ENCODE results near the gene CBX4.

Gene CBX4

GRCh38 chr17:79878329-79878947 lies 39.2 kb upstream of the CBX4 start:
- Histone ChIP-seq H3K9ac (no peak overlapping the region), H2AFZ (ENCODE audit: low read depth) (no peak overlapping the region), H3K4me3 (IDR thresholded peaks at IDR 0.05; ENCODE audit: insufficient read depth, low read depth, low read length) (no peak overlapping the region), H3K27me3 (ENCODE audit: insufficient read depth, low read depth) (no peaks in the 10 kb centered on the region; the same call in 1 of the 2 replicates), H3K4me2 (no peak overlapping the region), H4K20me1 (ENCODE audit: insufficient read depth) (no peaks in the 10 kb centered on the region; the same call in 1 of the 2 replicates), H3K27ac (no peak overlapping the region), H3K4me1 (ENCODE audit: low read depth, poor library complexity, severe bottlenecking) (no peaks in the 10 kb centered on the region), H3K36me3 (ENCODE audit: insufficient read depth) (no peaks in the 10 kb centered on the region), H3K79me2 (ENCODE audit: insufficient read depth, low read depth) (no peaks in the 10 kb centered on the region)
- TF ChIP-seq, protein P1, sequence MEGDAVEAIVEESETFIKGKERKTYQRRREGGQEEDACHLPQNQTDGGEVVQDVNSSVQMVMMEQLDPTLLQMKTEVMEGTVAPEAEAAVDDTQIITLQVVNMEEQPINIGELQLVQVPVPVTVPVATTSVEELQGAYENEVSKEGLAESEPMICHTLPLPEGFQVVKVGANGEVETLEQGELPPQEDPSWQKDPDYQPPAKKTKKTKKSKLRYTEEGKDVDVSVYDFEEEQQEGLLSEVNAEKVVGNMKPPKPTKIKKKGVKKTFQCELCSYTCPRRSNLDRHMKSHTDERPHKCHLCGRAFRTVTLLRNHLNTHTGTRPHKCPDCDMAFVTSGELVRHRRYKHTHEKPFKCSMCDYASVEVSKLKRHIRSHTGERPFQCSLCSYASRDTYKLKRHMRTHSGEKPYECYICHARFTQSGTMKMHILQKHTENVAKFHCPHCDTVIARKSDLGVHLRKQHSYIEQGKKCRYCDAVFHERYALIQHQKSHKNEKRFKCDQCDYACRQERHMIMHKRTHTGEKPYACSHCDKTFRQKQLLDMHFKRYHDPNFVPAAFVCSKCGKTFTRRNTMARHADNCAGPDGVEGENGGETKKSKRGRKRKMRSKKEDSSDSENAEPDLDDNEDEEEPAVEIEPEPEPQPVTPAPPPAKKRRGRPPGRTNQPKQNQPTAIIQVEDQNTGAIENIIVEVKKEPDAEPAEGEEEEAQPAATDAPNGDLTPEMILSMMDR (conservative IDR thresholded peaks at IDR 0.05; ENCODE audit: low read depth, low read length), result no peak

DNA sequence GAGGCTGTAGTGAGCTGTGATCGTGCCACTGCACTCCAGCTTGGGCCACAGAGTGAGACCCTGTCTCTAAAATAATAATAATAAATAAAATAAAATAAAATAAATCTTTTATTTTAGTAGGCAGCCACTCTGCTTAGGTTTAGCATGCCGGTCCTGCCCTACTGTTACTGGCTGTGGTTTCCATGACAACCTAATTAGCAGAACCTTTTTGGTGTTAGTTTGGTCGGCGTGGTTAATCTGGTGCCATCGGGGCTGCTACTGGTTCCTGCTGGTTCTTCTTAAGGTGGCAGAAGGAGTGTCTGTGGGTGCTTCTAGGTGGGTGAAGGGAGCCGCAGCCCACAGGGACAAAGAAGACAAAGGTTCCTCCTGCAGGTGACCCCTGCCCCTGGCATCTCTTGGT lies 37.8 kb upstream of the CBX4 start:
- H3K4me2 ChIP-seq, result no peak overlapping the region
- TF ChIP-seq, protein P1 (conservative IDR thresholded peaks at IDR 0.05; ENCODE audit: low read depth, low read length), result no peak

GRCh38 chr17:79875511-79875910 lies 36.3 kb upstream of the CBX4 start:
- TF ChIP-seq, protein P1 (conservative IDR thresholded peaks at IDR 0.05; ENCODE audit: low read depth, low read length), result no peak
- Histone ChIP-seq H3K4me3 (IDR thresholded peaks at IDR 0.05; ENCODE audit: insufficient read depth, low read depth, low read length) (no peak overlapping the region), H4K20me1 (ENCODE audit: insufficient read depth) (no peaks in the 10 kb centered on the region), H3K27me3 (ENCODE audit: insufficient read depth, low read depth) (no peaks in the 10 kb centered on the region; the same call in 1 of the 2 replicates), H3K79me2 (ENCODE audit: insufficient read depth, low read depth) (no peaks in the 10 kb centered on the region), H3K4me2 (no peak overlapping the region), H3K27ac (no peak overlapping the region), H3K36me3 (ENCODE audit: insufficient read depth) (no peaks in the 10 kb centered on the region), H2AFZ (ENCODE audit: low read depth) (no peak overlapping the region), H3K9ac (no peak overlapping the region), H3K4me1 (ENCODE audit: low read depth, poor library complexity, severe bottlenecking) (no peaks in the 10 kb centered on the region)

More for the DNA sequence above, 37.8 kb upstream of the CBX4 start:
- Histone ChIP-seq H3K9ac (no peak overlapping the region), H3K27me3 (ENCODE audit: insufficient read depth, low read depth) (no peaks in the 10 kb centered on the region; the same call in 1 of the 2 replicates), H3K79me2 (ENCODE audit: insufficient read depth, low read depth) (no peaks in the 10 kb centered on the region), H3K4me3 (IDR thresholded peaks at IDR 0.05; ENCODE audit: insufficient read depth, low read depth, low read length) (no peak overlapping the region), H3K27ac (no peak overlapping the region), H3K4me1 (ENCODE audit: low read depth, poor library complexity, severe bottlenecking) (no peaks in the 10 kb centered on the region), H4K20me1 (ENCODE audit: insufficient read depth) (no peaks in the 10 kb centered on the region; the same call in 1 of the 2 replicates), H2AFZ (ENCODE audit: low read depth) (no peak overlapping the region), H3K36me3 (ENCODE audit: insufficient read depth) (no peaks in the 10 kb centered on the region)

GRCh38 chr17:79874329-79874981 lies 35.2 kb upstream of the CBX4 start:
- Histone ChIP-seq H2AFZ (ENCODE audit: low read depth) (no peak overlapping the region), H3K79me2 (ENCODE audit: insufficient read depth, low read depth) (no peaks in the 10 kb centered on the region), H3K4me2 (no peak overlapping the region), H4K20me1 (ENCODE audit: insufficient read depth) (no peaks in the 10 kb centered on the region), H3K9ac (no peak overlapping the region), H3K4me1 (ENCODE audit: low read depth, poor library complexity, severe bottlenecking) (no peaks in the 10 kb centered on the region), H3K27me3 (ENCODE audit: insufficient read depth, low read depth) (no peaks in the 10 kb centered on the region; the same call in 1 of the 2 replicates), H3K27ac (no peak overlapping the region), H3K4me3 (IDR thresholded peaks at IDR 0.05; ENCODE audit: insufficient read depth, low read depth, low read length) (no peak overlapping the region), H3K36me3 (ENCODE audit: insufficient read depth) (no peaks in the 10 kb centered on the region)
- TF ChIP-seq, protein P1 (conservative IDR thresholded peaks at IDR 0.05; ENCODE audit: low read depth, low read length), result peak; percentile 72

All from KMS-11 (cell line).